CD14-positive monocyte (primary cell): ENCODE results near the gene S100A10. TPM values are rescaled to one million over a fixed set of nuclear protein-coding genes. Genes with fewer than 3 reads are reported as not detected.
A peak's percentile ranks its signal among the peaks of the same experiment; 100 is the strongest.

Source experiments
- DNase-seq, 3 donors: peaks; one replicate each; pipeline ENCODE4 v3.0.0-alpha.2; 2011 to 2022
- H2AFZ ChIP-seq: 2 replicates; pipeline ENCODE4 v1.6.0; 2012; ENCODE audit warnings: mild to moderate bottlenecking, low read depth, low read length, inconsistent platforms; ENCODE audit not compliant: insufficient read depth, poor library complexity, severe bottlenecking
- H3K27ac ChIP-seq, 2 donors: 1 replicate in 1 of 2; 2 replicates in 1 of 2; pipeline ENCODE4 v1.5.1; 2012 to 2013; ENCODE audit warnings: low read length in 2 of 2, control low read depth in 1 of 2, inconsistent platforms in 1 of 2, low read depth in 1 of 2, mild to moderate bottlenecking in 1 of 2
- H3K27me3 ChIP-seq, 2 donors: one replicate each; pipeline versions ENCODE4 v1.6.0 to v1.6.1; 2011 to 2013; ENCODE audit warnings: low read length in 2 of 2; ENCODE audit not compliant: control insufficient read depth in 2 of 2, insufficient read depth in 2 of 2
- H3K36me3 ChIP-seq, 2 donors: replicated peaks in 1 of 2; 1 replicate in 1 of 2; 2 replicates in 1 of 2; pipeline versions ENCODE4 v1.5.1 to v1.6.1; 2012 to 2013; ENCODE audit warnings: low read length in 2 of 2, control low read depth in 1 of 2, inconsistent platforms in 1 of 2, mild to moderate bottlenecking in 1 of 2; ENCODE audit not compliant: insufficient read depth in 2 of 2, control insufficient read depth in 1 of 2
- H3K4me1 ChIP-seq, 2 donors: 1 replicate in 1 of 2; 2 replicates in 1 of 2; pipeline versions ENCODE4 v1.5.1 to v1.6.1; 2012 to 2013; ENCODE audit warnings: low read length in 2 of 2, control low read depth in 1 of 2, inconsistent platforms in 1 of 2, mild to moderate bottlenecking in 1 of 2, moderate library complexity in 1 of 2; ENCODE audit not compliant: insufficient read depth in 2 of 2, control insufficient read depth in 1 of 2
- H3K4me2 ChIP-seq: replicated peaks from 2 replicates; pipeline ENCODE3; 2012; ENCODE audit warnings: low read length, moderate library complexity, mild to moderate bottlenecking; ENCODE audit not compliant: poor library complexity, severe bottlenecking; ENCODE audit errors: extremely low read depth
- H3K4me3 ChIP-seq, 3 experiments: fragments of 200-600 bp in 1 of 3; sonication (generic) in 1 of 3; replicated peaks in 1 of 3; 1 replicate in 2 of 3; 2 replicates in 1 of 3; pipeline ENCODE4 v1.5.1; 2011 to 2013; ENCODE audit warnings: low read length in 3 of 3, mild to moderate bottlenecking in 3 of 3, control low read depth in 2 of 3, low read depth in 2 of 3, inconsistent platforms in 1 of 3, moderate library complexity in 1 of 3
- H3K79me2 ChIP-seq: 2 replicates; pipeline ENCODE4 v1.6.0; 2012; ENCODE audit warnings: mild to moderate bottlenecking, control low read depth, inconsistent platforms, low read length, moderate library complexity; ENCODE audit not compliant: insufficient read depth
- H3K9ac ChIP-seq: 2 replicates; pipeline ENCODE4 v1.6.0; 2017; ENCODE audit warnings: low read length, mild to moderate bottlenecking; ENCODE audit not compliant: insufficient read depth, poor library complexity, severe bottlenecking
- H3K9me3 ChIP-seq, 2 donors: replicated peaks in 1 of 2; 1 replicate in 1 of 2; 2 replicates in 1 of 2; pipeline versions ENCODE4 v1.5.1 to v1.6.1; 2012 to 2013; ENCODE audit warnings: low read length in 2 of 2, control low read depth in 1 of 2; ENCODE audit not compliant: control insufficient read depth in 1 of 2, insufficient read depth in 1 of 2
- H4K20me1 ChIP-seq: 2 replicates; pipeline ENCODE4 v1.6.0; 2012; ENCODE audit warnings: mild to moderate bottlenecking, low read length, control low read depth, moderate library complexity; ENCODE audit not compliant: insufficient read depth
- H3K27ac Mint-ChIP-seq, 7 donors: one replicate each; pipeline ENCODE4 v1.8.0; 2020; ENCODE audit warnings: mild to moderate bottlenecking in 7 of 7, mixed read lengths in 7 of 7, moderate library complexity in 6 of 7, inconsistent platforms in 2 of 7
- H3K27me3 Mint-ChIP-seq, 3 donors: one replicate each; pipeline ENCODE4 v1.8.0; 2021 to 2022; ENCODE audit warnings: low read depth in 3 of 3, mild to moderate bottlenecking in 3 of 3, mixed read lengths in 3 of 3, moderate library complexity in 3 of 3, inconsistent platforms in 1 of 3
- H3K36me3 Mint-ChIP-seq, 2 donors: one replicate each; pipeline ENCODE4 v1.8.0; 2020; ENCODE audit warnings: mixed read lengths in 2 of 2, inconsistent platforms in 1 of 2, mild to moderate bottlenecking in 1 of 2
- H3K4me1 Mint-ChIP-seq: one replicate; pipeline ENCODE4 v1.8.0; 2020; ENCODE audit warnings: mild to moderate bottlenecking, mixed read lengths
- H3K4me3 Mint-ChIP-seq, 2 donors: one replicate each; pipeline ENCODE4 v1.8.0; 2020; ENCODE audit warnings: mild to moderate bottlenecking in 2 of 2, mixed read lengths in 2 of 2, moderate library complexity in 1 of 2
- H3K9me3 Mint-ChIP-seq, 7 donors: one replicate each; pipeline ENCODE4 v1.8.0; 2020 to 2022; ENCODE audit warnings: mixed read lengths in 7 of 7, mild to moderate bottlenecking in 6 of 7, moderate library complexity in 6 of 7, inconsistent platforms in 2 of 7
- CTCF ChIP-seq: fragments of 200-600 bp; IDR thresholded peaks from one replicate; pipeline ENCODE4 v1.8.0; 2022; ENCODE audit warnings: antibody characterized with exemption, mild to moderate bottlenecking
- WGBS: methylation state at CpG from one replicate; pipeline ENCODE4 v1.1.5; 2013; ENCODE audit warnings: missing lambda C conversion rate; ENCODE audit not compliant: insufficient coverage; 5-methylcytosine and 5-hydroxymethylcytosine counted together
- intact Hi-C, 2 donors: fragments of 100-400 bp; cut with micrococcal nuclease; formaldehyde crosslinking; loops; one replicate each; pipeline versions ENCODE4 v1.15.0 to v1.15.1; 2023
- polyA plus RNA-seq, 3 donors: library from polyadenylated mRNA; depleted of rRNA in 1 of 3; unstranded in 2 of 3; stranded (reverse) in 1 of 3; fragments of 300-500 nt in 2 of 3; fragments of >200 nt in 1 of 3; fragmentation: Illumina TruSeq in 2 of 3; gene quantifications; 1 replicate in 2 of 3; 2 replicates in 1 of 3; pipeline ENCODE4 v1.2.3, GENCODE V29; 2012 to 2021

Gene S100A10
- polyA plus RNA-seq, 3 donors: 422 to 2,138 (median 2,129) TPM

- intact Hi-C loops: loop anchor here in 1 of 2 donors (5.0 kb wide), 1 partner anchor 34 kb away; no protein-coding TSS in a partner anchor
- no peak overlapping the region for H3K4me2 ChIP-seq
- peaks cover 31 to 35% of the 10 kb centered on the region in 2 donors for H3K4me1 ChIP-seq
- no peaks in the 10 kb centered on the region for H3K36me3 ChIP-seq
- H3K36me3 Mint-ChIP-seq: no peaks in the 10 kb centered on the region
- no peaks in the 10 kb centered on the region for H4K20me1 ChIP-seq
- no peak overlapping the region for H2AFZ ChIP-seq
- H3K27ac Mint-ChIP-seq: peak overlapping the region in 1 of 7 donors; percentile 27
- H3K4me3 Mint-ChIP-seq: peak overlapping the region in 1 of 2 donors; percentile 30
- peak; percentile 80 for TF ChIP-seq CTCF
- H3K9me3 ChIP-seq: no peaks in the 10 kb centered on the region
- no peaks in the 10 kb centered on the region for H3K9me3 Mint-ChIP-seq
- peaks cover 0 to 2% of the 10 kb centered on the region in 2 donors for H3K27me3 ChIP-seq
- no peak overlapping the region for H3K9ac ChIP-seq
- H3K27me3 Mint-ChIP-seq: peaks cover 0 to 5% (median 3%) of the 10 kb centered on the region in 3 donors
- peak in 2 of 3 donors; percentile 59 to 65 for DNase-seq
- no peak overlapping the region for H3K27ac ChIP-seq
- WGBS: 13% methylated on average over 2 of the region's 4 CpGs
- H3K79me2 ChIP-seq: no peaks in the 10 kb centered on the region
- no peak overlapping the region for H3K4me3 ChIP-seq
- H3K4me1 Mint-ChIP-seq: peaks cover 34% of the 10 kb centered on the region
These were observed 25.6 kb downstream of the S100A10 start for GRCh38 chr1:151968058-151968457.

- Histone ChIP-seq H3K27ac (no peak overlapping the region), H4K20me1 (no peaks in the 10 kb centered on the region), H3K4me3 (no peak overlapping the region), H3K9me3 (no peaks in the 10 kb centered on the region), H3K4me1 (peaks cover 23 to 26% of the 10 kb centered on the region in 2 donors), H3K79me2 (no peaks in the 10 kb centered on the region), H3K4me2 (no peak overlapping the region), H2AFZ (no peak overlapping the region), H3K36me3 (no peaks in the 10 kb centered on the region), H3K9ac (no peak overlapping the region), H3K27me3 (peaks cover 0 to 2% of the 10 kb centered on the region in 2 donors)
- no CpG with 5 or more reads among the region's 1 CpG for WGBS
- H3K4me1 Mint-ChIP-seq: peaks cover 26% of the 10 kb centered on the region
- no peaks in the 10 kb centered on the region for H3K36me3 Mint-ChIP-seq
- no peaks in the 10 kb centered on the region for H3K9me3 Mint-ChIP-seq
- no peak overlapping the region for H3K4me3 Mint-ChIP-seq
- DNase-seq: no peak
- H3K27ac Mint-ChIP-seq: peak overlapping the region in 1 of 7 donors; percentile 50
- H3K27me3 Mint-ChIP-seq: peaks cover 0 to 5% (median 3%) of the 10 kb centered on the region in 3 donors
- intact Hi-C loops: loop anchor here in 1 of 2 donors (5.0 kb wide), 1 partner anchor 35 kb away; no protein-coding TSS in a partner anchor
- no peak for TF ChIP-seq CTCF
These were observed 26.6 kb downstream of the S100A10 start for GRCh38 chr1:151967091-151967490.
